Measurements from ENCODE around the gene CAMTA1. TPM values are rescaled to one million over a fixed set of nuclear protein-coding genes. Genes with fewer than 3 reads are reported as not detected.

The CAMTA1 gene
- total and polyA plus RNA-seq, 8 donors: 42.8 to 213 (median 118) TPM

DNA sequence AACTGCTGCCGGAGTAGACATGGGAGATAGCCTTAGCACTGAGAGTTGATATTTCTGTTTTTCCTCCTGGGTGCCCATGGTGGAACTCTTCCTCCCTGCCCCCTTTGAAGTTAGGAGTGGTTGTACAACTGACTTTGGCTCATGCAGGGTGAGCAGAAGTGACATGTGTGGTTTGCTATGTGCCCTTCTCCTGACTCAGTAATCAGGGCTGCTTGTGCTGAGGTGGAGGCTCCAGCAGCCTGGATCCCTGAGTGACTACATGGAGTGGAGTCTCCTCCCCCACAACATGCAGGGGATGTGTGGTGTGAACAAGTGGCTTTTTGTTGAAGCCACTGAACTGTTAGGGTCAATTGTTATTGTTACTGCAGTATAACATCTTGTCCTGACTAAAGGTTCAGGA, 261.6 kb downstream of the CAMTA1 start:
- intact Hi-C loops (cut with DNase I; ENCODE audit: low total_unique reads): loop anchor here (10.0 kb wide), 1 partner anchor 158 kb away; no protein-coding TSS in a partner anchor

GRCh38 chr1:7047866-7048265, 262.6 kb downstream of the CAMTA1 start:
- no peak for DNase-seq
- H3K36me3 ChIP-seq: no peaks in the 10 kb centered on the region
- TF ChIP-seq EP300 (IDR thresholded peaks at IDR 0.05): no peak
- no peak for TF ChIP-seq POLR2A (IDR thresholded peaks at IDR 0.05)
- TF ChIP-seq, protein P1, sequence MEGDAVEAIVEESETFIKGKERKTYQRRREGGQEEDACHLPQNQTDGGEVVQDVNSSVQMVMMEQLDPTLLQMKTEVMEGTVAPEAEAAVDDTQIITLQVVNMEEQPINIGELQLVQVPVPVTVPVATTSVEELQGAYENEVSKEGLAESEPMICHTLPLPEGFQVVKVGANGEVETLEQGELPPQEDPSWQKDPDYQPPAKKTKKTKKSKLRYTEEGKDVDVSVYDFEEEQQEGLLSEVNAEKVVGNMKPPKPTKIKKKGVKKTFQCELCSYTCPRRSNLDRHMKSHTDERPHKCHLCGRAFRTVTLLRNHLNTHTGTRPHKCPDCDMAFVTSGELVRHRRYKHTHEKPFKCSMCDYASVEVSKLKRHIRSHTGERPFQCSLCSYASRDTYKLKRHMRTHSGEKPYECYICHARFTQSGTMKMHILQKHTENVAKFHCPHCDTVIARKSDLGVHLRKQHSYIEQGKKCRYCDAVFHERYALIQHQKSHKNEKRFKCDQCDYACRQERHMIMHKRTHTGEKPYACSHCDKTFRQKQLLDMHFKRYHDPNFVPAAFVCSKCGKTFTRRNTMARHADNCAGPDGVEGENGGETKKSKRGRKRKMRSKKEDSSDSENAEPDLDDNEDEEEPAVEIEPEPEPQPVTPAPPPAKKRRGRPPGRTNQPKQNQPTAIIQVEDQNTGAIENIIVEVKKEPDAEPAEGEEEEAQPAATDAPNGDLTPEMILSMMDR (IDR thresholded peaks at IDR 0.05): no peak
- TF ChIP-seq POLR2AphosphoS5 (IDR thresholded peaks at IDR 0.05): no peak
- no peak overlapping the region for H3K4me3 ChIP-seq
- H3K27me3 ChIP-seq: peaks cover 0 to 73% (median 6%) of the 10 kb centered on the region in 3 donors
- H3K9me3 ChIP-seq: peaks cover 0 to 8% (median 4%) of the 10 kb centered on the region in 4 donors
- H3K4me1 ChIP-seq: no peaks in the 10 kb centered on the region
- WGBS, 5 donors: 60 to 74% (median 66%) methylated on average over 2 of the region's 2 CpGs
- intact Hi-C loops (cut with DNase I; ENCODE audit: low total_unique reads): loop anchor here (10.0 kb wide), 1 partner anchor 157 kb away; no protein-coding TSS in a partner anchor
- H3K27ac ChIP-seq: no peak overlapping the region

More for the DNA sequence above, 261.6 kb downstream of the CAMTA1 start:
- H3K9me3 ChIP-seq: peaks cover 0 to 8% (median 4%) of the 10 kb centered on the region in 4 donors
- H3K4me1 ChIP-seq: no peaks in the 10 kb centered on the region
- peaks cover 0 to 73% (median 6%) of the 10 kb centered on the region in 3 donors for H3K27me3 ChIP-seq
- H3K36me3 ChIP-seq: no peaks in the 10 kb centered on the region
- no peak for DNase-seq
- no peak overlapping the region for H3K27ac ChIP-seq
- TF ChIP-seq POLR2A (IDR thresholded peaks at IDR 0.05) (no peak), EP300 (IDR thresholded peaks at IDR 0.05) (no peak), POLR2AphosphoS5 (IDR thresholded peaks at IDR 0.05) (no peak)
- TF ChIP-seq, protein P1 (IDR thresholded peaks at IDR 0.05): no peak
- 72 to 100% (median 90%) methylated on average over 1 of the region's 1 CpG for WGBS, 5 donors
- H3K4me3 ChIP-seq: no peak overlapping the region

DNA sequence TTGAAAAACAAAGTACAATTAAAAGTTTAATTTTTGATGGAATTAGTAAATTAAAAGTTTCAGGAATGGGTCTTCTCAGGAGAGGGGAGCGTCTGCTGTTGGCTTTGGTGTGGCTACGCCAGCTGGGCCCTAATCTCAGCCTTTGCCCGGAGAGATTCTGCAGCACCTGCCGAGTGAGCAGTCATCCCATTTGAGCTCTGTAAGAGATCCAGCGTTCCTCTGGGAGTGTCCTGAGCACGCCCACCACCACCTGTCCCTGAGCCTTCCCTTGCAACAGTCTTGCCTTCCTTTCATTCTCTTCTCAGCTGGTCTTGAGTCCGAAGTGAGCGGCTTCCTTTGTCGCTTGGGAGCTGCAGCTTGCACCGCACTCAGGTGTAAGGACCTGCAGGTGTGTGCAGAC, 263.1 kb downstream of the CAMTA1 start:
- Histone ChIP-seq H3K4me3 (no peak overlapping the region), H3K9me3 (peaks cover 0 to 8% (median 4%) of the 10 kb centered on the region in 4 donors), H3K4me1 (no peaks in the 10 kb centered on the region), H3K27me3 (peaks cover 0 to 74% (median 6%) of the 10 kb centered on the region in 3 donors), H3K27ac (no peak overlapping the region), H3K36me3 (no peaks in the 10 kb centered on the region)
- TF ChIP-seq, protein P1 (IDR thresholded peaks at IDR 0.05): no peak
- TF ChIP-seq EP300 (IDR thresholded peaks at IDR 0.05) (no peak), POLR2A (IDR thresholded peaks at IDR 0.05) (no peak), POLR2AphosphoS5 (IDR thresholded peaks at IDR 0.05) (no peak)
- WGBS, 5 donors: 72 to 82% (median 74%) methylated on average over 10 of the region's 10 CpGs
- DNase-seq: no peak
- intact Hi-C loops (cut with DNase I; ENCODE audit: low total_unique reads): loop anchor here (10.0 kb wide), 1 partner anchor 156 kb away; no protein-coding TSS in a partner anchor

- no peak overlapping the region for H3K4me3 ChIP-seq
- H3K36me3 ChIP-seq: no peaks in the 10 kb centered on the region
- H3K27me3 ChIP-seq: peaks cover 0 to 68% (median 0%) of the 10 kb centered on the region in 3 donors
- H3K27ac ChIP-seq: no peak overlapping the region
- intact Hi-C loops (cut with DNase I; ENCODE audit: low total_unique reads): loop anchor here (10.0 kb wide), 1 partner anchor 155 kb away; no protein-coding TSS in a partner anchor
- TF ChIP-seq, protein P1 (IDR thresholded peaks at IDR 0.05): no peak
- TF ChIP-seq POLR2AphosphoS5 (IDR thresholded peaks at IDR 0.05): no peak
- TF ChIP-seq POLR2A (IDR thresholded peaks at IDR 0.05): no peak
- TF ChIP-seq EP300 (IDR thresholded peaks at IDR 0.05): no peak
- 76 to 81% (median 78%) methylated on average over 20 to 25 of the region's 25 CpGs for WGBS, 5 donors
- no peaks in the 10 kb centered on the region for H3K4me1 ChIP-seq
- peaks cover 0 to 8% (median 4%) of the 10 kb centered on the region in 4 donors for H3K9me3 ChIP-seq
- DNase-seq: no peak
Observed at GRCh38 chr1:7049913-7050625, 264.8 kb downstream of the CAMTA1 start.

Measured in stomach (tissue), 9 donors.